Nephron (organoid): ENCODE measurements around the gene SLC8A3.
A peak's percentile ranks its signal among the peaks of the same experiment; 100 is the strongest.
"Not testable (repeated sequence)": the region's sequence is repeated elsewhere in the genome, so short reads cannot be mapped to it uniquely, and the experiment has no call there.

ENCODE experiments used
- H3K27ac Mint-ChIP-seq, 3 experiments: 2 replicates each; pipeline ENCODE4 v1.8.0; 2020; ENCODE audit warnings: mixed read lengths in 3 of 3, mild to moderate bottlenecking in 2 of 3, moderate library complexity in 1 of 3
- H3K27me3 Mint-ChIP-seq: 2 replicates; pipeline ENCODE4 v1.8.0; 2021; ENCODE audit warnings: low read depth, mild to moderate bottlenecking, moderate library complexity, mixed read lengths
- H3K36me3 Mint-ChIP-seq: 2 replicates; pipeline ENCODE4 v1.8.0; 2020; ENCODE audit warnings: low read depth, mixed read lengths
- H3K4me1 Mint-ChIP-seq: 2 replicates; pipeline ENCODE4 v1.8.0; 2020; ENCODE audit warnings: mixed read lengths
- H3K4me3 Mint-ChIP-seq, 3 experiments: 2 replicates each; pipeline ENCODE4 v1.8.0; 2020; ENCODE audit warnings: mild to moderate bottlenecking in 3 of 3, mixed read lengths in 3 of 3, moderate library complexity in 2 of 3
- H3K9me3 Mint-ChIP-seq: 2 replicates; pipeline ENCODE4 v1.8.0; 2020; ENCODE audit warnings: mixed read lengths
- CTCF ChIP-seq, 3 experiments: fragments of 200-600 bp; sonication (generic); IDR thresholded peaks; one replicate each; pipeline ENCODE4 v1.5.0; 2021; ENCODE audit warnings: antibody characterized with exemption in 3 of 3; ENCODE audit not compliant: unreplicated experiment in 3 of 3

SLC8A3 gene, protein sequence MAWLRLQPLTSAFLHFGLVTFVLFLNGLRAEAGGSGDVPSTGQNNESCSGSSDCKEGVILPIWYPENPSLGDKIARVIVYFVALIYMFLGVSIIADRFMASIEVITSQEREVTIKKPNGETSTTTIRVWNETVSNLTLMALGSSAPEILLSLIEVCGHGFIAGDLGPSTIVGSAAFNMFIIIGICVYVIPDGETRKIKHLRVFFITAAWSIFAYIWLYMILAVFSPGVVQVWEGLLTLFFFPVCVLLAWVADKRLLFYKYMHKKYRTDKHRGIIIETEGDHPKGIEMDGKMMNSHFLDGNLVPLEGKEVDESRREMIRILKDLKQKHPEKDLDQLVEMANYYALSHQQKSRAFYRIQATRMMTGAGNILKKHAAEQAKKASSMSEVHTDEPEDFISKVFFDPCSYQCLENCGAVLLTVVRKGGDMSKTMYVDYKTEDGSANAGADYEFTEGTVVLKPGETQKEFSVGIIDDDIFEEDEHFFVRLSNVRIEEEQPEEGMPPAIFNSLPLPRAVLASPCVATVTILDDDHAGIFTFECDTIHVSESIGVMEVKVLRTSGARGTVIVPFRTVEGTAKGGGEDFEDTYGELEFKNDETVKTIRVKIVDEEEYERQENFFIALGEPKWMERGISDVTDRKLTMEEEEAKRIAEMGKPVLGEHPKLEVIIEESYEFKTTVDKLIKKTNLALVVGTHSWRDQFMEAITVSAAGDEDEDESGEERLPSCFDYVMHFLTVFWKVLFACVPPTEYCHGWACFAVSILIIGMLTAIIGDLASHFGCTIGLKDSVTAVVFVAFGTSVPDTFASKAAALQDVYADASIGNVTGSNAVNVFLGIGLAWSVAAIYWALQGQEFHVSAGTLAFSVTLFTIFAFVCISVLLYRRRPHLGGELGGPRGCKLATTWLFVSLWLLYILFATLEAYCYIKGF

DNA sequence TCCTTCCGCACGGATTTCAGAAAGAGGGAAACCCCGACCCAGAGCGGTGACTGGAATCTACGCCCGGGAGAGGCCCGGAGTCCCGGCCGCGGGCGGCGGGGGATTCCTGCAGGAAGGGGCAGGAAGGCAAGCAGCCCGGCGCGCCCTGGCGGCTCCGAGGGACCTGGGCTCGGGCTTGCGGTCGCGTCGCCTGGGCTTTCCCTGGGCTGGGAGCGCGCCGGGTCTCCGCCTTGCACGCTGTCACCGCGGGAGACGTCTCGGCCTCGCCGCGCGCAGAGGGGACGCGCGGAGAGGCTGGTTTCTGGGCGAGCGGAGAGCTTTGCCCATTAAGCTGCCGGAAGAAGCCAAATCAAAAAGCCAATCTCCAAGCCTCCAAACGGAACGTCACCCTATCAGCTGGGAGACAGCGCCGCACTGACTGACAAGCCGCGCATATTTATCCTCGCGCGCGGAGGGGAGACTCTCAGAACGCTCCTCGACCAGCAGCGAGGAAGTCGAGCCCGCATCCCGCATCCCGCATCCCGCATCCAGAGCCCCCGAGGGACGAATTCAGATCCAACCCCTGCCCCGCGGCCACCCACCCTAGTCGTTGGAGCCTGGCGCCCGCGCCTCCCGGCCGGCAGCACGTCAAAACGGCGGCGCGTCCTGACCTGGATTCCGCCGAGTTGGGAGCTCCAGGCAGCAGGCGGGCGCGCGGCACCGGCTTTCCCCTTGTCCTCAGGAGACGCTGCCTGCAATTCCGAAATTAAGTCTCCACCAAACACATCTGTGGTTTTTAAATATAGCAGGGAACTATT lies at the start of gene SLC8A3:
SLC8A3 (minus strand) TSS at position 293 of the 797 bp plus-strand sequence. CDS start 20,529 bp downstream, outside the sequence.
- Mint-ChIP-seq H3K4me3 (peak within 1 kb of the TSS; percentile 89 to 91 (median 89)), H3K27ac (peak within 1 kb of the TSS in 1 of 3 experiments; percentile 64), H3K4me1 (peaks cover 31% of the 10 kb centered on the region), H3K9me3 (no peaks in the 10 kb centered on the region), H3K27me3 (peaks cover 64% of the 10 kb centered on the region), H3K36me3 (no peaks in the 10 kb centered on the region)
- no peak for TF ChIP-seq CTCF (IDR thresholded peaks at IDR 0.05; ENCODE audit: unreplicated experiment in 3 of 3)

DNA sequence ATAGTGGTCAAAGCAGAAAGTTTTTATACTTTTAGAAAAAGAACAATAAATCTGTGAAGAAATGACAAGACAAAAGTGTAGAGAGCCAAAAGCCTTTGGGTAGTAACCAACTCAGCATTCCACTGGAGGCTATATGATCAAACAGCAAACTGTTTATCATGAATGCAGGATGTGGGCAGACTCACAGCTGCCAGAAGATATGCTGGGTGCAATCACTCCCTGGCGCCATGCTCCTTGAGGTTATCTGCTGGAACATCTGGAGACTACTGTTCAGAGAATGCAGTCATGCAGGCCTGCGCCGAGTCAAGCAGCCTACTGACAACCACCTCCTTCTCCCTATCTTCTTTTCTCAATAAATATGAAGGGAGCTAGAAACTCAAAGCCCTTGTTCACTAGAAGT lies 49.0 kb upstream of the SLC8A3 start:
- H3K27me3 Mint-ChIP-seq: peaks cover 19% of the 10 kb centered on the region
- no peaks in the 10 kb centered on the region for H3K36me3 Mint-ChIP-seq
- no peak for TF ChIP-seq CTCF (IDR thresholded peaks at IDR 0.05; ENCODE audit: unreplicated experiment in 3 of 3)

GRCh38 chr14:70234066-70234950 lies 45.6 kb upstream of the SLC8A3 start:
- no peak for TF ChIP-seq CTCF (IDR thresholded peaks at IDR 0.05; ENCODE audit: unreplicated experiment in 3 of 3)
- H3K4me3 Mint-ChIP-seq: no peak overlapping the region
- H3K9me3 Mint-ChIP-seq: no peaks in the 10 kb centered on the region
- H3K27ac Mint-ChIP-seq: no peak overlapping the region
- H3K36me3 Mint-ChIP-seq: no peaks in the 10 kb centered on the region
- H3K27me3 Mint-ChIP-seq: peaks cover 9% of the 10 kb centered on the region
- H3K4me1 Mint-ChIP-seq: no peaks in the 10 kb centered on the region

More for the DNA sequence above, 49.0 kb upstream of the SLC8A3 start:
- H3K4me1 Mint-ChIP-seq: no peaks in the 10 kb centered on the region
- H3K27ac Mint-ChIP-seq: no peak overlapping the region
- H3K9me3 Mint-ChIP-seq: peaks cover 4% of the 10 kb centered on the region
- H3K4me3 Mint-ChIP-seq: no peak overlapping the region

- peaks cover 11% of the 10 kb centered on the region for H3K27me3 Mint-ChIP-seq
- not testable (repeated sequence) for H3K36me3 Mint-ChIP-seq, H3K9me3 Mint-ChIP-seq, H3K4me1 Mint-ChIP-seq, H3K4me3 Mint-ChIP-seq, H3K27ac Mint-ChIP-seq
Observed at GRCh38 chr14:70231756-70232544, 43.2 kb upstream of the SLC8A3 start.

- not testable (repeated sequence) for H3K4me1 Mint-ChIP-seq, H3K27ac Mint-ChIP-seq, H3K36me3 Mint-ChIP-seq, H3K9me3 Mint-ChIP-seq, H3K4me3 Mint-ChIP-seq
- peaks cover 15% of the 10 kb centered on the region for H3K27me3 Mint-ChIP-seq
Observed at GRCh38 chr14:70229877-70230640, 41.3 kb upstream of the SLC8A3 start.
